HG03159 (cell line): ENCODE data around the gene TRPM5.

Experiments used
- ATAC-seq: cut with Tn5 transposase; IDR thresholded peaks from one replicate; pipeline ENCODE4 v1.9.1; 2021; ENCODE audit warnings: mild to moderate bottlenecking, moderate library complexity; ENCODE audit not compliant: unreplicated experiment

Gene TRPM5

GRCh38 chr11:2423157-2424025 lies 20.9 kb downstream of the TRPM5 start:
- ATAC-seq: no peak

GRCh38 chr11:2422461-2423156 lies 21.7 kb downstream of the TRPM5 start:
- no peak for ATAC-seq

GRCh38 chr11:2421996-2422395 lies 22.3 kb downstream of the TRPM5 start:
- no peak for ATAC-seq

GRCh38 chr11:2421226-2421994 lies 22.9 kb downstream of the TRPM5 start:
- no peak for ATAC-seq

- ATAC-seq: no peak
Observed at GRCh38 chr11:2420502-2421225, 23.6 kb downstream of the TRPM5 start.

- no peak for ATAC-seq
Observed at GRCh38 chr11:2419638-2420501, 24.4 kb downstream of the TRPM5 start.

- no peak for ATAC-seq
Observed at GRCh38 chr11:2418693-2419360, 25.5 kb downstream of the TRPM5 start.

GRCh38 chr11:2417856-2418692 lies 26.2 kb downstream of the TRPM5 start:
- ATAC-seq: no peak

GRCh38 chr11:2416765-2417164 lies 27.5 kb downstream of the TRPM5 start:
- ATAC-seq: no peak

DNA sequence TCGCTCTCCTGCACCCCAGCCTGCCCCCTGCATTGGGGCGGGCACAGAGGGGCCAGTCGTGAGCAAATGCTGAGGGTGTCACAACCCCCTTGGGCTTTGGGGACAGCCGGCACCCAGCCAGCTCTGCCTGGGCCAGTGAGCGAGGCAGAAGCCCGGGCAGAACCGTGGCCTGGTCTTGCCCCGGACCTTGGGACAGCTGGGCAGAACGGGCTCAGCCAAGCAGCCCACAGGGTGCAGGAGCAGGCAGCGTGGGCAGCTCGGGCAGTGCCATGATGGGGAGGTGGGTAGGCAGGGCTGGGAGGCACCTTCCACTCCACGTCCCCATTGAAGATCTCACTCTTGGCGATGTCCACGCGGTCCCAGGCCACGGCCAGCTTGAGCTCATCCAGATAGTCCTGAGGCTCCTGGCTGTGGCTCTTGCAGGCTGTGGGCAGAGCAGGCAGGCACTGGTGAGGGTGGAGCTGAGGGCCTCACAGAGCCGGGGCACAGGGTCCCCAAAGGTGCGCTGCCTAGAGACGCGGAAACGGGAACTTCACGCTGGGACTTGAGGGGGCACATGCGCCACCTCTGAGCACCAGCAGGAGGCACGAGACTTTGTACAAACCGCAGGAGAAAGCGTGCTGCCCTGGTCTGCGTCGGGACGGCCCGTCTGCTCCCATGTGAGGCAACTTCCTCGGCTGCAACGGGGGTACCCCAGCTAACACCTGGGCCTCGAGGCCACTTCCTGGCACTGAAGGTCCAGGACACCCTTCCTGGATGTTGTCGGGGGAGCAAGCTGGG lies 28.5 kb downstream of the TRPM5 start:
- no peak for ATAC-seq

- ATAC-seq: no peak
Observed at GRCh38 chr11:2415171-2415570, 29.1 kb downstream of the TRPM5 start.

DNA sequence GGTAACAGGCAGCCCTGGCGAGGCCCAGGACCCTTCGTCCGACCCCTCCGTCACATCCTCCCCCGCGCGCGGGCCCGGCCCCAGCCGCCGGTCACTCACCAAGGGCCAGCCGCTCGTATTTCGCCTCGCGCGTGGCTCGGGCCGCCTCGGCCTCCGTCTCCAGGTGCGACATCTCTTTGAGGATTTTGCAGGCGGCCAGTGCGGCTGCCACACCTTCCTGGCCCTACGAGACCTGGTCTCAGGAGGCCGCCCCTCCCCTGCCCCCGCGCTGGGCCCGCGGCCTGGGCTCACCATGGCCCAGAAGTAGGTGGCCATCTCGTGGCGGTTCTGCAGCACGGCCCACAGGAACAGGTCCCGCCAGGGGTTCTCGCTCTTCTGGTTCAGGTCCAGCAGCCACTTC lies 29.7 kb downstream of the TRPM5 start:
- ATAC-seq: no peak

- no peak for ATAC-seq
Observed at GRCh38 chr11:2413742-2414579, 30.4 kb downstream of the TRPM5 start.

DNA sequence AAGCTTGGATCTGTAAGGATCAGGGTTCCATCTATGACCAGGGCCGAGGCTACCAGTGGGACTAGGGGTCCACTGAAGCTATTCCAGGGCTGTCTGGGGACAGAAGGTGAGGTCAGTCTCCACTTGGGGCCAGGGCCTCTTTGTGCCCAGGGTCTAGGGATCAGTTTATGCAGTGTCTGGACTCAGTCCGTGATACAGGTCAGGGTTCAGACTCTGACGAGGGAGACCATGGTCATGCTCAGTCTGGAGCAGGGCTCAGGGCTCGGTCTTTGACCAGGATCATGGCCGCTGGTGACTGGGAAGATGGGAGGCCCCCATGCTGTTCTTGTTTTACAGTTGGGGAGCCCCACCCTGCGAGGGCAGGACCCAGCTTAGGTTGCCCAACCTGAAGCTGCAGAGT lies 32.0 kb downstream of the TRPM5 start:
- ATAC-seq: no peak

- ATAC-seq: no peak
Observed at GRCh38 chr11:2411446-2412305, 32.6 kb downstream of the TRPM5 start.

- no peak for ATAC-seq
Observed at GRCh38 chr11:2410616-2411015, 33.7 kb downstream of the TRPM5 start.
